A549 treated with CORT108297 at 1 μM for 4 hours (cell line): ENCODE measurements around the gene HIGD1B. TPM values are rescaled to one million over a fixed set of nuclear protein-coding genes. Genes with fewer than 3 reads are reported as not detected.

Experiments used
- total RNA-seq: library from RNA; stranded (reverse); fragments of 200-300 nt; extraction: Qiagen RNA extraction; gene quantifications from 5 replicates; pipeline ENCODE4 v1.2.3, GENCODE V29; 2022

HIGD1B gene
- not detected in 5 replicates for total RNA-seq

DNA sequence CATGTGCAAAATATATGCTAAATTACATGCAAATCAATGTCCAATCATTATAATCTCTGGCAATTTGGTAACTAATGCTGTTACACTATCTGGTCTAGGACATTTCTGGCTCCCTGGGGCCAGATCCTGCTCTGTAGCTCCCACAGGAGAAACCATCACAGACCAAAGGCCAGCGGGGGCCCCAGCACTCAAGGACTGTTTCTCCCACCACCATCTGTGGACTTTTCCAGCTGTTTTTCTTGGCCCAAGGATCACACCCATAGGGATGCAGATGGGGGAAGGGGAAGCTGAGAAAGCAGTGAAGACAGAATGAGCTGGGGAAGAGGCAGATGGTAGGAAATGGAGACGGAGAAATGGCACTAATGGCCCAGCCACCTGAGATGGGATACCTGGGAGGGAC, at the start of gene HIGD1B:
Gene HIGD1B (plus strand): TSS at position 298 of the 400 bp plus-strand sequence. CDS start 270 bp downstream, outside the sequence.

DNA sequence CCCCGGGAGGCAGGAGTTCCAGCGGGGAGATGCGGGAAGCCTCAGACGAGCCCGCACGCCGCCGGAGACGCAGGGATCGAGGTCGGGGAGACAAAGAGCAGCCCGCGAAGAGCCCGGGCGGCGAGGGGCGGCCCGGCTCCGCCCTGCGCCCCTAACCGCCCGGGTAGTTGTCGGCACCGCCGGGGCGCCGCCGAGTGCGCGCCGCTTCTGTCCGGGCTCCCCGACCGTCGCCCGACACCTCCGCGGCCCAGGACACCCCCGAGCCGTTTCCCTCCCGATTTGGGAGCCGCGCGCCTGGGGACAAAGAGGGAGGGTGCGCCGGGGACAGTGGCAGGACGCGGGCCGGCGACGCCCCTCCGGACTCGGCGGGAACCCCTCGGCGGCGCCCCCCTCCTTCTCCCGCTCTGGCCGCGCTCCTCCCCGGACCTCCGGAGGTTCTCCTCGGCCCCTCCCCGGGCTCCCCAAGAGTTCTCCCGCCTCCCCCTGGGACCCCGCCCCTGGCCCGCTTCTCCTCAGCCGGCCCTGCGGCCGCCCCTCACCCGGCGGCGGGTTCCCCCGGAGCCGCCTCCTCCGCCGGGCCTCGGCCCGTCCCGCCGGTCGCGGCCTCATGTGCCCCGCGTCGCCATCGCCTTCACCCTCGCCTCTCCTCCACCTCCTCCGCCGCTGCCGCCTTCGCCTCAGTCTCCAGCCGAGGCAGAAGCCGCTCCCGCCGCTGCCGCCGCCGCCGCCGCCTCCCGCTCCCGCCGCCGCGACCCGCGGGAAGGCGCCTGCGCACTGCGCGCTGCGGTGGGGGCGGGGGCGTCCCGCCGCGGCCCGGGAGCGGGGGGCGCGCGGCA, 17.9 kb upstream of the HIGD1B start, which contains the start of gene GJC1:
Gene GJC1 (minus strand): TSS at position 765 of the 836 bp plus-strand sequence. CDS start 24,470 bp downstream, outside the sequence.

DNA sequence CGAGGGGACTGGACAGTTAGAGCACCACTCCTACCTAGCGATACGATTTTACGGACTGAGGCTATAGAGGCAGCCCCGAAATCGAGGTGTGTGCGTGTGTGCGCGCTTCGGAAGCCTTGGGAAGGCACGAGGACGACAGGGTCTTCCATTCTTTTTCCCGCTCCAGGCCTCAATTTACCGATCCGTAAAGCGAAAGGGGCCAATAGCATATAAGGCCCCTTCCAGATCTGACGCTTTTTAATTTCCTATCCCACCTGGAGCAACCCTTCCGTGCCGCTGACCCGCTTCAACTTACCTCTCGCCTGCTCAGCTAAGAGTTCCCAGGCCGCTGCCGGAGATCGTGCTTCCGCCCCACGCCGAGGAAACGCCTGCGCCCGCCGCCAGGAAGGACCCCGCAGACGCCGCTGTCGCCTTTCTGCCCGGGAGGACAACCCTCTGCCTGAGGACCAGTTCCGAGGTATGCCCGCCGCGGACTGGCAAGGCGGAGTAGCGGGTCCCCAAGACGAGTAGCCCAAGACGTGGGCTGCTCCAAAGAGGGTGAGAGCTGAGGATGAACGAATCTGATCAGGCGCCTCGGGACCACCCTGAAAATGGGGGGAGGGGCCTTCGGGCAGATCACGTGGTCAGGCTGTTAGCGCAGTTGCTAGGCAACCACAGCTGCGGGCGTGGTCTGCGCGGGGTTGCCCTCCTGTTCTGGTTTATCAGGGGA, 51.5 kb downstream of the HIGD1B start, which contains the start of gene EFTUD2:
Gene EFTUD2 (minus strand): TSS at position 372 of the 709 bp plus-strand sequence. CDS start 4,924 bp downstream, outside the sequence.

Other genes with a start within 250 kb of the HIGD1B start
- gene MEIOC, start 191.4 kb upstream of the HIGD1B start, total RNA-seq = 2.4 to 3.6 TPM (median 3.4 TPM) in 5 replicates
- gene CCDC43, start 158.1 kb upstream of the HIGD1B start, total RNA-seq = 24.0 to 40.5 TPM (median 28.2 TPM) in 5 replicates
- gene DBF4B, start 139.2 kb upstream of the HIGD1B start, total RNA-seq = 26.4 to 31.7 TPM (median 29.2 TPM) in 5 replicates
- 1.5 to 2.8 TPM (median 2.2 TPM) in 5 replicates for gene ADAM11, start 88.9 kb upstream of the HIGD1B start, total RNA-seq
- gene GJC1, start 17.6 kb upstream of the HIGD1B start, total RNA-seq = 27.9 to 34.7 TPM (median 33.1 TPM) in 5 replicates
- gene EFTUD2, start 51.6 kb downstream of the HIGD1B start, total RNA-seq = 138 to 173 TPM (median 143 TPM) in 5 replicates
- gene GFAP, start 67.6 kb downstream of the HIGD1B start, total RNA-seq = 0.55 to 0.86 TPM (median 0.75 TPM) in 5 replicates
- gene KIF18B, start 99.9 kb downstream of the HIGD1B start, total RNA-seq = 26.8 to 41.2 TPM (median 40.1 TPM) in 5 replicates
- 14.7 to 35.1 TPM (median 30.0 TPM) in 5 replicates for gene C1QL1, start 120.4 kb downstream of the HIGD1B start, total RNA-seq
- 18.4 to 23.0 TPM (median 21.1 TPM) in 5 replicates for gene DCAKD, start 203.7 kb downstream of the HIGD1B start, total RNA-seq
- gene NMT1, start 213.4 kb downstream of the HIGD1B start, total RNA-seq = 161 to 347 TPM (median 170 TPM) in 5 replicates